Measurements from ENCODE around the gene PMP22.

PMP22 gene

GRCh38 chr17:15303268-15303667 is 38.1 kb upstream of the PMP22 start:
- TF ChIP-seq CTCF (IDR thresholded peaks at IDR 0.05; ENCODE audit: control insufficient read depth, extremely low read depth, insufficient read depth), result no peak
- DNase-seq (ENCODE audit: low read depth), result no peak
- H3K4me3 ChIP-seq (ENCODE audit: low read depth, low read length), result no peak overlapping the region

GRCh38 chr17:15301845-15302244 is 36.7 kb upstream of the PMP22 start:
- no peak for TF ChIP-seq CTCF (IDR thresholded peaks at IDR 0.05; ENCODE audit: control insufficient read depth, extremely low read depth, insufficient read depth)
- DNase-seq (ENCODE audit: low read depth), result no peak
- no peak overlapping the region for H3K4me3 ChIP-seq (ENCODE audit: low read depth, low read length)

- H3K4me3 ChIP-seq (ENCODE audit: low read depth, low read length), result no peak overlapping the region
- DNase-seq (ENCODE audit: low read depth), result no peak
- TF ChIP-seq CTCF (IDR thresholded peaks at IDR 0.05; ENCODE audit: control insufficient read depth, extremely low read depth, insufficient read depth), result no peak
Observed at GRCh38 chr17:15298176-15298575, 33.0 kb upstream of the PMP22 start.

- H3K4me3 ChIP-seq (ENCODE audit: low read depth, low read length), result no peak overlapping the region
- DNase-seq (ENCODE audit: low read depth), result no peak
- TF ChIP-seq CTCF (IDR thresholded peaks at IDR 0.05; ENCODE audit: control insufficient read depth, extremely low read depth, insufficient read depth), result no peak
Observed at GRCh38 chr17:15293558-15293957, 28.4 kb upstream of the PMP22 start.

- DNase-seq (ENCODE audit: low read depth), result no peak
- TF ChIP-seq CTCF (IDR thresholded peaks at IDR 0.05; ENCODE audit: control insufficient read depth, extremely low read depth, insufficient read depth), result no peak
Observed at GRCh38 chr17:15291674-15292361, 26.7 kb upstream of the PMP22 start.

GRCh38 chr17:15290605-15291004 is 25.5 kb upstream of the PMP22 start:
- no peak overlapping the region for H3K4me3 ChIP-seq (ENCODE audit: low read depth, low read length)
- DNase-seq (ENCODE audit: low read depth), result no peak
- TF ChIP-seq CTCF (IDR thresholded peaks at IDR 0.05; ENCODE audit: control insufficient read depth, extremely low read depth, insufficient read depth), result no peak

More at GRCh38 chr17:15291674-15292361, 26.7 kb upstream of the PMP22 start:
- no peak overlapping the region for H3K4me3 ChIP-seq (ENCODE audit: low read depth, low read length)
